GM23338 (cell line): ENCODE data around the gene ILK.
A peak's percentile ranks its signal among the peaks of the same experiment; 100 is the strongest.

ENCODE experiments used
- CREB1 ChIP-seq: fragments of 250-450 bp; sonication (Bioruptor Pico); IDR thresholded peaks from 2 replicates; pipeline ENCODE4 v1.5.0; 2020; ENCODE audit warnings: low read depth, mild to moderate bottlenecking, moderate library complexity
- CTCF ChIP-seq, 2 experiments: fragments of 200-600 bp in 1 of 2; sonication (generic) in 1 of 2; conservative IDR thresholded peaks; 2 replicates each; pipeline versions ENCODE4 v1.5.1 to v1.6.1; 2016 to 2017; ENCODE audit warnings: antibody characterized with exemption in 2 of 2, low read depth in 2 of 2, mild to moderate bottlenecking in 2 of 2, moderate library complexity in 1 of 2
- ETS1 ChIP-seq: IDR thresholded peaks from 2 replicates; pipeline ENCODE4 v1.6.1; 2016; ENCODE audit warnings: antibody characterized with exemption
- EZH2 ChIP-seq: fragments of 200-600 bp; sonication (generic); IDR thresholded peaks from one replicate; pipeline ENCODE4 v1.8.0; 2017; ENCODE audit warnings: antibody characterized with exemption, mild to moderate bottlenecking, low read depth; ENCODE audit not compliant: unreplicated experiment
- EZH2phosphoT487 ChIP-seq: fragments of 200-600 bp; sonication (generic); IDR thresholded peaks from one replicate; pipeline ENCODE4 v1.8.1; 2018; ENCODE audit warnings: antibody characterized with exemption; ENCODE audit not compliant: unreplicated experiment
- JUNB ChIP-seq: IDR thresholded peaks from one replicate; pipeline ENCODE4 v1.6.1; 2016; ENCODE audit warnings: antibody characterized with exemption; ENCODE audit not compliant: unreplicated experiment
- NANOG ChIP-seq: IDR thresholded peaks from 2 replicates; pipeline ENCODE4 v1.6.1; 2016; ENCODE audit warnings: antibody characterized with exemption, borderline replicate concordance
- POLR2AphosphoS5 ChIP-seq: IDR thresholded peaks from 2 replicates; pipeline ENCODE4 v1.6.1; 2016; ENCODE audit warnings: antibody characterized with exemption, low read depth
- REST ChIP-seq: IDR thresholded peaks from one replicate; pipeline ENCODE4 v1.6.1; 2018; ENCODE audit warnings: antibody characterized with exemption; ENCODE audit not compliant: unreplicated experiment
- STAT1 ChIP-seq: IDR thresholded peaks from one replicate; pipeline ENCODE4 v1.6.1; 2016; ENCODE audit warnings: antibody characterized with exemption; ENCODE audit not compliant: unreplicated experiment
- ZNF114 ChIP-seq: fragments of 250-450 bp; sonication (Bioruptor Pico); IDR thresholded peaks from 2 replicates; pipeline ENCODE4 v1.5.0; 2020; ENCODE audit warnings: mild to moderate bottlenecking, moderate library complexity
- ZNF331 ChIP-seq: fragments of 250-450 bp; sonication (Bioruptor Pico); IDR thresholded peaks from 2 replicates; pipeline ENCODE4 v1.5.0; 2020; ENCODE audit warnings: low read depth, mild to moderate bottlenecking, moderate library complexity

GRCh38 chr11:6612213-6613041 lies 8.9 kb downstream of the ILK start, which contains the start of gene TAF10:
- TF ChIP-seq EZH2 (no peak), POLR2AphosphoS5 (peak; percentile 99), CTCF (conservative IDR thresholded peaks at IDR 0.05; ENCODE audit: low read depth in 2 of 2) (peak; percentile 75 to 83), EZH2phosphoT487 (no peak), NANOG (no peak), REST (no peak), ZNF331 (CRISPR knock-in tag) (no peak), JUNB (no peak), CREB1 (CRISPR knock-in tag) (peak; percentile 97), STAT1 (no peak), ETS1 (peak; percentile 60; the same call in 1 of the 2 replicates), ZNF114 (CRISPR knock-in tag) (no peak)
